OCI-M1 (cell line): ENCODE data around the gene CCDC174.
"Not testable (repeated sequence)": the region's sequence is repeated elsewhere in the genome, so short reads cannot be mapped to it uniquely, and the experiment has no call there.

Source experiments
- DNase-seq: peaks from one replicate; lab custom pipeline; 2025; lab: John Stamatoyannopoulos, UW

CCDC174 gene

DNA sequence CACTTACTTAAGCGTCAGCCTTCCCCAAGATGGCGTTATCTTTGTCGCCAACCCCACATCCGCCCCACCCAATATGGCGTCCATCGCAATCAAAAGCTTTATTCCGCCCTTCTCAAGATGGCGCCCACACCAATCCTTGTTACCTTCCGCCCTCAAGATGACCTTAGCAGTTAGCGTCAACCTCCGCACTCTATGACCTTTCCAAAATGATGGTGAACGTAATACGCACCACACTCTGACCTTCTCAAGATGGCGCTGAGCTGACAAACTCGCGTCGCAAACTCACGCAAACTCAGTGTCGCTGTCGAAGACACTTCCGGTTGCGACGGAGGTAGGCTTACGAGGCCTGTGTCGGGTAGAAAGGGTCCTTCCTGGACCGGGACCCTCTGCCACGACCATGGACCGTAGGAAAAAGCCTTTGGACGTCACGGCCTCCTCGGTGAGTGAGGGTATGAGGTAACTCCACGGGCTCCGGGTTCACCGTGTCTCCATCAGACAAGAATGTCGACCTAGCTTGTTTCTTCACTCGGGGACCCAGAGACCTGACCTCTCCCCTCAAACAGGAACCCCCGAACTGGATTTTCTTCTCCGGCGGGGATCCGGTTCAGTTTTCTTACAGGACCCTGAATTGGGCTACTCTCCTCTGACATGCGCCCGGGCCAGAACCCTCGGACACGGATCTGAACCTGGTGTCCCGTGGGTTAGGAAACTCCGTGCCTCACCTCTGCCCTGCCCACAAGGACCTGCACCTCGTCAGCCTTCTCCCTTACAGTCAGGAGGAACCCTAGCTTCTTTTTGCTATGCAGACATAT is at the start of gene CCDC174:
Gene CCDC174, plus strand, starts transcription at position 323 of the 812 bp plus-strand sequence. Its CDS starts 75 bp downstream, at position 398.
- DNase-seq, result peak; percentile 99

DNA sequence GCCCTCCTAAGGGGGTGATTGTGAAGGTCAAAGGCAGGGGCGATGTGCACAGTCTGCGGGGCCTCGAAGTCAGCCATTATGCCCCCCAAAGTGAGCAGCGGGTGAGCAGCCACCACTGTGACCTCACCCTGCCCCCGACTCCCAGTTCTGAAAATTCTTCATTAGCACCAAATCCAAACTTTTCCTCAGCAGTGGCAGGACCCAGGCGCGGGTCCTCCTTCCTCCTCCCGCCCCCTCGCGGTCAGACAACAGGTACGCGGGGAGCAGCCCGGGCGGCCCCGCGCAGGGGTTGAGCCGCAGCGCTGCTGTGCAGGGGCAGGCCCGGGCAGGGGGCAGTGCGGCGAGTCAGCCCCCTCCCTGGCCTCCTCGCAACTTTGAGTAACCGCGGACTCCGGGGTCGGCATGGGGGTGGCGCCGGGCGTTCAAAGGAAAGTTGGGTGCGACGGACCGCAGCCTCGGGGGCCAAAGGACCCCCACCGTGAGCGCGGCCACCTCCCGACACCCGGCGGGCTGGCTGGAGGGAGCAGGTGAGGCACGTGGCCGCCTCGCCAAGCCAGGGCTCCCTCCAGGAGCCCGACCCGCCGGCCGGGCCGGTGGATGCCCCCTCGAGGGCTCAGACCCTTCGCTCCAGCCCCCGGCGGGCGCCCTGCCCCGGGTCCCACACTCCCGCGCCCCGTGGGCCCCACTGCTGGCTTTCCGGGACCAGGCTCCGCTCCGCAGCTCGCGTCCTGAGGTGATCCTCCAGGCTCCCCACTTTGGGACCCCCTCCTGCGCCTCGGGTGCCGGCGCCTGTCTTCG is 49.4 kb upstream of the CCDC174 start:
- no peak for DNase-seq

DNA sequence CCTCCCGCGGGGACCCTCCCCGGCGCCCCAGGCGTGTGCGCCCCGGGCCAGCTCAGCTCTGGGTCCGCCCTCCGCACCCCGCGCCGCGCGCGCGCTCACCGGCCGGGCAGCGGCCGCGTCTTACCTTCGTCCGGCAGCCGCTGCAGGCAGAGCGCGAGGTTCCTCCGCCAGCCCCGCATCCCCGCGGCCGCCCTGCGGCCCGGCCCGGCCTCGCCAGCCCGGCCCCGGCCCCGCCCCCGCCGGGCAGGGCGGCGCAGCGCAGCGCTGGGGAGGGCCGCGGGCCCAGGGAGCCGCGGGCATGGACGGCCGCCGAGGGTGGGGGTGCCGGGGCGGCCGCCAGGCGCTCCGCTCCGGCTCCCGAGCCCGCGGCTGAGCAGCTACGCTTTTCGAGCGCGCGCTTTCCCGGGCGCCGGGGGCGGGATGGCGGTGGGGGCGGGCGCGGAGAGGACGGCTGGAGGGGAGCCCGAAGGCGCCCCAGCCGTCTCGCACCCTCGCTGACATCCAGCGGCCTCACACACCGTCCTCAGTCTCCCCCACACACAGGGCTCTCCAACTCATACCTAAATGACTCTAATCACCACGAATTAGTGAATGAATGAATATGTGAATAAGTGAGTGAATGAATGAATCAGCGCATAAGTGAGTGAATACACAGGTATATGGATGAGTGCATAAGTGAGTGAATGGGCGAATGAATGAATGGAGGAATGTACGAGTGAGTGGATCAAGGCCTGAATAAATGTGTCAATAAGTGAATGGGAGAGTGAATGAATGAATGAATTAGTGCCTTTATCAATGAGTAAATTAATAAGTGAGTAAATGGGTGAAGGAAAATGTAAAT is 48.5 kb upstream of the CCDC174 start:
- no peak for DNase-seq

DNA sequence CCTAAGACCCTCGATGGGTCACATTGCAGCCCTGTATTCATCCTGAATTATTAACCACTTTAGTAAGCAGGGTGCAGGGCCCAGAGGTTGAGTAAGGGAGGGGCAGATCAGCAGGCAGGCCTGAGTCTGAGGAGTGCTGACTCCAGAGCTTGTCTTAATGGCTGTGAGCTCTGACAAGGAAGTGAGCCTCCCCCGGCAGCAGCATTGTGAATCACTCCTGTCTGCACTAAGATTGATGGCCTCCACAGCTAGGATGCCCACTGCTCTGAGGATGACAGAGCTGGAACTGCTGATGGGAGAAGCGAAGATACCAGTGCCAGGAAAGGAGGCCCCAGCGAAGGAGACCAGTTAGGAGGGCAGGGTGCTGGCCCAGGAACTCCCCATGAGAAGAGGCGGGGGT is 46.5 kb upstream of the CCDC174 start:
- DNase-seq, result no peak

DNA sequence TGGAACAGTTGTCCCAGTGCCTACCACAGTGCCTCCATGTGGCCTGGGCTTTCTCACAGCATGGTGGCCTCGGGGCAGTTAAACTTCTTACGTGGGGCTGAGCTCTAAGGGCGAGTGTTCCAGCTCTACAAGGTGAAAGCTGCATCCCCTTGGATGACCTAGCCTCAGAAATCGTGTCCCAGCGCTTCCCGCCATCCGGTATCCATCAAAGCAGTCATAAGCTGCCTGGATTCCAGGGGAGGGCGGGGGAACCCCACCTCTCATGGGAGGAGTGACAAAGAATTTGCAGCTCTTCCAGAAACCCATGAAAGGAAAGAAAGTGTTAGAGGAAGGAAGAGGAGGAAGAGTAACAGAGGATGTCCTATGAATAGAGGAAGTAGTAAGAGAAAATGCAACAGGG is 45.8 kb upstream of the CCDC174 start:
- DNase-seq, result no peak

DNA sequence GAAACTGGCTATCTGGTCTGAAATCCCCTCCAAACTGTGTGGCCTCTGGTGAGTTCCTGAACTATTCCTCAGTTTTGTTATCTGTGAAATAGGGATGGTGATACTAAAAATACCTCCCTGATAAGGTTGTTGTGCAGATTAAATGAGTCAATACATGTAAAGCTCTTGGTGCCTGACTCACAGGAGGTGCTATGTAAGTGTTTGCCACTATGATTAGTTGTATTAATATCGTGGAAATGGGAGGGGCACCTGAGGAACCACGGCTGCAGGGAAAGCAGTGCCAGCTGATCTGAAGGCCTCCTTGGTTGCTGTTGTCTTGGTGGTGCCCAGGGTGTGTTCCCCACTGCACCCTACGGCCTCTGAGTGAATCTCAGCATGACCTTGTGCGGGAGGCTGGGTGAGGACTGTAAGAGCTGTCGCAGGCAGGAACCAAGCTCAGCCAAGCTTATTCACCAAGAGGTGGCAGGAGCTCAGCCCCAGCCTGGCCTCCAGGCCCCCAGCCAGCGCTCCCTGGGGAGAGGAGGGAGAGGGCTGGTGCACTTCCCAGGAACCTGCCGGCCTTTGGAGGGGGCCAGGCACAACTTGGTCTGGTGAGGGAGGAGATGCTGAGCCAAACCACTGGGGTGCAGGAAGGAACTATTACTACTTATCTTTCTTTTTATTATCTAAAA is 44.8 kb upstream of the CCDC174 start:
- DNase-seq, result no peak

DNA sequence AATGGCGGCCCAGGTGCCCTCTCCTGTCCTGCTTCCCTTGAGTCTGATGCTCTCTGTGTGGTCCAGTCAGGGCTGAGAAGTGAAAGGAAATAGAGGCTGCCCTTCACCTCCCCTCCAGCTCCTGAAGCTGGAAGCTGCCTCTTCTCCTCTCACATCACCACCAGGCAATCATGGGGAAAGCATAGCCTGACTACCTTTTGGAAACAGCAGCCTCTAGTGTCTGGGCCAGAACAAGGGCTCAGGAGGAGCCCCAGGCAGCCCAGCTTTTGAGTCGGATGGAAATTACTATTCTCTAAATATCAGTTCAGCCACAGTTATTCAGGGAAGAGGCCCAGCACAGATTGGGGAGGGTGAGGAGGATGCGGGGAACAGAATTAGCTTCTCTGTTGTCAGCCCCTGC is 43.3 kb upstream of the CCDC174 start:
- DNase-seq, result no peak

DNA sequence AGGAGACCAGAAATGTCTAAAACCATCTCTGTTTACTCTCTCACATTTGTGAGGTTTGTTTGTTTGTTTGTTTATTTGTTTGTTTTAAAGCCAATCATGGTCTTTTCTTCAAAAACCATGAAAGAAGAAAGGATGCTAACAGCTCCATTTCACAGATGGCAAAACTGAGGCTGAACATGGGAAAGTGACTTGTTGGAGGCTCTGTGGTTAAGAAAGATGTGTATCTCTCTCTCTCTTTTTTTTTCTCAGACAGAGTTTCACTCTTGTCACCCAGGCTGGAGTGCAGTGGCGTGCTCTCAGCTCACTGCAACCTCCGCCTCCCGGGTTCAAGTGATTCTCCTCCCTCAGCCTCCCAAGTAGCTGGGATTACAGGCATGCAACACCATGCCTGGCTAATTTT is 42.5 kb upstream of the CCDC174 start:
- DNase-seq, result not testable (repeated sequence)

DNA sequence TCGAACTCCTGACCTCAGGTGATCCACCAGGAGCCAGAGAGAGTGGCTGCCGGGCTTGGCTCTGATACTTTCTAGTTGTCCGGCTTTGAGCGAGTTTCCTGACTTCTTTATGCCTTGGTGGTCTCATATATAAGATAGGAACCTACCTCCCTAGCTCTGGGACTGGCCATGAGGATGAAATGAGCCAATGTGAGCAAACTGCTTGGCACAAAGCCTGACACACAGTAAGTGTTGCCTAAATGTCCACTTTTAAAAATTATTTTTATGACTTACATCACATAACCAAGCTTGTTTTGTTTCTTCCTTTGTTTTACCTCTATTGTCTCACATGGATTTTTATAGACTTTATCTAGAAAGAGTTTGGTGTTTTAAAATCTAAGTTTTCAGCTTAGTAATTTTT is 42.1 kb upstream of the CCDC174 start:
- no peak for DNase-seq

DNA sequence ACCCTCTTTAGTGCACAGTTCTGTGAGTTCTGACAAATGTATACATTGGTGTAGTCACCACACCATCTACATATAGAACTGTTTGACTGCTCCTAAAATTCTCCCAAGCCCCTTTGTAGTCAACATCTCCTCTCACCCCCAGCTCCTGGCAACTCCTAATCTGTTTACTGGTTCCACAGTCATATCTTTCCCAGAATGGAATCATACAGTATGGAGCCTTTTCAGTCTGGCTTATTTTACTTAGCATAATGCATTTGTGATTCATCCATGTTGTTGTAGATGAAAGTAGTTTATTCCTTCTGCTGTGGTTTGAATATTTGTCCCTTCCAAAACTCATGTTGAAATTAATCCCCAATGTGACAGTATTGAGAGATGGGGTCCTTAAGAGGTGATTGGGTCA is 41.6 kb upstream of the CCDC174 start:
- DNase-seq, result no peak

DNA sequence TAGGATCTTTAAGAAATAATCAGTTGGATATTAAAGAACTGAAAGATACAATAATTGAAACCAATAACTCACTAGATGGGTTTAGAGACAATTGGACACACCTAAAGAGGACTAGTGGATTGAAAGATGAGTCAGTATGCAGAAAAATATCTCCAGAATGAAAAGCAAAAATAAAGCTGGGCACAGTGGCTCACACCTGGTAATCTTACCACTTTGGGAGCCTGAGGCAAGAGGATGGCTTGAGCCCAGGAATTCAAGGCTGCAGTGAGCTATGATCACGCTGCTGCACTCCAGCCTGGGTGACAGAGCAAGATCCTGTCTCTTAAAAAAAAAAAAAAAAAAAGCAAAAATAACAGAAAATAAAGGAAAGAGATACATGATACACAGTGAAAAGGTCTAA is 37.4 kb upstream of the CCDC174 start:
- DNase-seq, result no peak

DNA sequence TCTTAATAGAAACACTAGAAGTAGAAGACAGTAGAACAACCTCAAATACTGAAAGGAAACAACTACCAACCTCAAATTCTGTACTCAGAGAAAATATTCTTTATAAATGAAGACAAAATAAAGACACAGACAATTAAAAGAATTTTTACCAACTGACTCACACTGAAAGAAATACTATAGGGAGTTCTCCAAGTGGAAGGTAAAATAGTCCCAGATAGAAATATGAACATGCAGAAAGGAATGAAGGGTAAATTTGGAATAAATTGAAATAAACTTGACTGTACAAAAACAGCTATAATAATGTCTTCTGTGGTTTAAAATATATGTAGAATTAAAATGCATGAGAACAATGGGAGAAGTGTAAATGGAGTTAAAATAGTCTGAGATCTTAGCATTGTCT is 36.7 kb upstream of the CCDC174 start:
- no peak for DNase-seq

DNA sequence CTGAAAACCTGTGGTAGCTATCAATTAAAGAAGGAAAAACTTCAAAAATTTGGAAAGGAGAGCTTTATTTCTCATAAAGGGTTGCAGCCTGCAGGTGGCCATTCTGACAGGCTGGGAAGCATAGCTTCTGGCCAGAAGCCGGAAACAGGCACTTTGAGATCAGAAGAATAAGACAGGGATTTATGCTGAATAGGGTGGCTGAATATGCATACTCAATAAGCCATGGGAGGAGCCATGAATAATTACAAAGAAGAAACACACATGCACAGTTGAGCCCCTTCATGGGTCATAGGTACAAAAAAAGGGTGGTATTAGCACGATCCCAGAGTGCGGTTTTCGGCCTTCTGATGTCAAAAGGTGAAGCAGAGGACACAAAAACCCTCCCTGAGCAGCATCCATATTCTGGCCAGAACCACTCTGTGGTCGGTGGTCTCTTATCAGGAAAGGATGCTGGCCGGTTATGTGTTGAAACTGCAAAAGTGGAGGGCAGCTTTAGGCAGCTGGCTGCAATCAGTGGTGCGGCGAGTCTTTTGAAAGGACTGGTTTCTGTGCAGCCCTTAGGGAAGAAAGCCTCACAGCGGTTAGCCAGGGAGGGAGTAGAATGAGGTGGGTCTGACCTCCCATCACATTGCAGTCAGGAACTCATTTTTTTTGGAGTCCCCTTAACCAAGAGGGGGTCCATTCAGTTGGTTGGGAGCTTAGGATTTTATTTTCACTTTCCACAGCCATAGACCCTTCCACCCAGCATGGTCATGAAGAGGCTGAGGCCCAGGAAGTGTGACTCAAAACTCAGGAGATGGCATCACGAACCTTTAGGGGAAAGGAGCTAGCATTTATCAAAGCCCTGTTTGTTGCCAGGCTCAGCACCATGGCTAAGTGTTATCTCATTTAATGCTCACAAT is 34.7 kb upstream of the CCDC174 start:
- DNase-seq, result peak; percentile 8

DNA sequence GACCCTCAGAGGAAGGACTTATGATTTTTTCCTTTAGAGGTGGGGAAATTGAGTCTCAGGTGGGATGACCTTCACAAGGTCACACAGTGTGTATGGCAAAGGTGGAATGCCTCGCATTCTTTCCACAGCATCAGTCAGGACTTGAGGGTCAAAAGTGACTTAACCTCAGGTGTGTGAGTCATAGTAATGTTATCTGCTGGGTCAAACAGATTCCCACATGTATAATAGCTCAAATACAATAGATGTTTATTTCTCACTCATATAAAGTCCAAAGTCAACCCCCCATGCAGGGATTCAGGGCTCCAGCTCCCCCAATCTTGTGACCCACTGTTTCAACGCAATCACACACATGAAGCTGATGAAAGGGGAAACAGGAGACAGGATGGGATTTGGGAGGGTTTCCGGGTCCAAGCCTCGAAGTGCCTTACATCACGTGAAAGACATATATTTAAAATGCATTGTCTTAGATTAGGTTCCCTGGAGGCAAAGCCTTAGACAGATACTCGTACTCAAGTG is 34.0 kb upstream of the CCDC174 start:
- DNase-seq, result no peak

DNA sequence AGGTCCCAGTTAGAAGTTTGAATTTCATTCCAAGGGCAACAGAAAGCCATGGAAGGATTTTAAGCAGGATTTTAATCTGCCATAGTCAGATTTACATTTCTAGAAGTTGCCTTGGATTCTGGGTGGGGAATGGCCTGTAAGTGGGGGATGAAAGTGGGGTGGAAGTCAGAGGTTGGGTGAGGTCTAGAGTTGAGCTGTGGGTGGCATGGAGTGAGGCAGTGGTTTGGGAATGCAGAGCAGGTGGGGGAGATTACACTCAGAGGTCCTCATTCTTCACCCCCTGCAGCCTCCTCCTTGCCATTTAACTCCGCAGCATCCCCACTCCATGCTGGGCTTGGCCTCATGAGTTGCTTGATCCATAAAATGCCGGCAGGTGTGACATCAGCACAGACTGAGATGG is 32.0 kb upstream of the CCDC174 start:
- no peak for DNase-seq

DNA sequence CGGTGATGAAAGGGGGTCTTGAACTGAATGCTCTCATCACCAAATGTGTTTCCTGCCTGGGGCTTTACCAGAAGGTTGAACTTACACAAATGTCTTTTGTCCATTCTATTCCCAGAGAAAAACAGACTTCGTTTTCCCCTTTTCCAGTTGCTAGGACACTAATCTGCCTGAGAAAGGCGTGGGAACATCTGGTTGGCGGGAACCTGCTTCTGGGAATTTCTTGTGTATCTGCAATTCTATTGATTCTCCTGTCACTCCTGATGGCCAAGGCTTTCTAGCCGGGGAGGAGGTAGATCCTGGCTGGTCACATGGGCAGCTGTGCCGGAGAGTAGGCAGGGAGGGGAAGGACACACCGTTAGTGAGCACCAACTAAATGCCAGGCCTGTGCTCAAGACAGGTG is 31.1 kb upstream of the CCDC174 start:
- no peak for DNase-seq

DNA sequence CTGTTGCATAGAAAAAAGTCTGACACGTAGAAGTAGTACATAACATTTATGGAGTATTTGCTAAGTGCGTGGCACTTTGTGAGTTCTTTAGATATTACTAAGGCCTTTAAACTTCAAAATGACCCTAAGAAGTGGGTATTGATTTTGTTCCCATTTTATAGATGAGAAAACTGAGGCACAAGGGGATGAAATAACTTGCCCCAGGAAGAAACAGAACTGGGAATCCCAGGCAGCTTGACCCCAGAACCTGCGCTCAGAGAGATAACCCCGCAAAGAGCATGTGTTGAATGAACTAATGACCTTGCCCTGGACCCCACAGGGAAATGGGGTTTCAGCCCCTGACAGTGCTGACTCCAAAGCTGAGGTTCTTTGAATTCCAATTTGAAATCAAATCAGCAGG is 30.5 kb upstream of the CCDC174 start:
- no peak for DNase-seq

DNA sequence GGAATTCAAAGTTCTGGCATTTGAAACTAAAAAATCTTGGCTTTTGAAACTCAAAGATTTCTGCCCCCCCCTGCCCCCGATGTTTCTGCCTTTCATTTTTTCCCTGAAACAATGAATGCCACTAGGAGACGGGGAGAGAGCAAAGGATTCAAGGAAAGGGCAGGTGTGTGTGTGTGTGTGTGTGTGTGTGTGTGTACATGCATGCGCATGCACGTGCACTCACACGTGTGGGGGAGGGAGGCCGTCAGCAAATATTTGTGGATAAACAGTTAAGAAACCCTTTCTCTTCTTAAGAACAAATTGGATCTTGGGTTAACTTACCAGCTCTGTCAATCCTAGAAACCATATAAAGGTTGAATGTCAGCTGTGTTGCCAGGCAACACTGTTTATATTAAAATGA is 29.2 kb upstream of the CCDC174 start:
- no peak for DNase-seq

DNA sequence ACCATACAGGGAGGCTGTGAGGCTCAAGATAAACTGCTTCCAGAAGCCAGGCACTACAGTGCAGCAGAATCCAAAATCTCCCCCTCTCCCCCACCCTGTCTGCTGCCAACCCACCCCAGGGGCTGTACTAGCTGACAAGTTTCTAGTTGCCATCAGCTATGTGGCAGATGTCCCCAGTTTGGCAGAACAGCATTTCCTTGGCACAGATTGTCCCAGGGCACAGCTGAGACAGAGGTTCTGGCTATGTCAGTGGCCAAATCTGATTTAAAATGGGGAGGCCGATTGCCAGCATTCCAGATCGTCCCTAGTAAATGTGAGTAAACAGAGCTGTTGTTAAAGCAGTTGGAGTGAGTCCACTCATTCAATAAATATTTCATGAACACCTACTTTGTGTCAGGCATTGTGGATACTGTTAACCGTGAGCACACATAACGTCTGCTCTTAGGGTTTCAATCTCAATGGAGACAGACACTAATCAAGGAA is 28.0 kb upstream of the CCDC174 start:
- no peak for DNase-seq

DNA sequence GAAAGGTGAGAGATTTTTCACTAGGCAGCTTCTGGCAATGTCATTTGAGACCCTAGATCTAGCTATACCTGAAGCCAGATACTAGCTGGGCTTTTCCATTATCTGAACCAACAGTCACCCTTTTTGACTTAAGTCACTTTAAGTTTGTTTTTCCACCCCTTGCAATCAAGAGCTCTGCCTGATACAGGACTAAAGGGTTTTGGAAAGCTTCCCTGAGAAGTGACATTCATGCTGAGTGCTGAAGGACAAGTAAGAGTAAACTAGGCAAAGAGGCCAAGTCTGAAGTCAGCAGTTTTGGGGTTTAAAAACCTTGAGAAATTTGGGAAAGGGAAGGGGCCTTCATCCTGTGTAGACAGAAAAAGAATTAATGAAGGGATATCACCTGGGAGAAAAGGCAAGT is 27.1 kb upstream of the CCDC174 start:
- no peak for DNase-seq

DNA sequence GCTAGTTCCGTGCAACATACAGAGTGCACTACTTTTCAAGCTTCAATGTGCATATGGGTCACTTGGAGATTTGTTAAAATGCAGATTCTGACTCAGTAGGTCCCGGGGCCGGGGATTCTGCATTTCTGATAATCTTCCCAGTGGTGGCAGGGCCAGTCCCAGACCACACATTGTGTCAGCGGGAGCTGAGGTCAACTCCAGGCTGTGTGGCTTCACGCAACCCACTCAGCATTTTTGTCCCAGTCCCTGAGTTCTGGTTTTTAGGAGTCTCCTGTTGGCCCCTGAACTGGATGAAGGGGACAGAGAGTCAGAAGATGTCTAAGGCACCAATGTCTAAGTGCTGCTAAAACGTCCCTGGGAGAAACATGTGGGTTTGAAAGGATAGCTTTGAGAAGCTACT is 26.1 kb upstream of the CCDC174 start:
- no peak for DNase-seq
